ENCODE results near the gene CLSTN2. TPM values are rescaled to one million over a fixed set of nuclear protein-coding genes. Genes with fewer than 3 reads are reported as not detected.

The CLSTN2 gene
- total and polyA plus RNA-seq, 2 of the 4 experiments (the other 2 are of a cell fraction), result under 0.01 to 0.07 TPM

GRCh38 chr3:140336465-140336864, 401.5 kb downstream of the CLSTN2 start:
- dilution Hi-C loops (cut with HindIII; ENCODE audit: low sequenced_read_pairs, unreplicated experiment) (no loop called here), intact Hi-C loops (cut with micrococcal nuclease) (no loop called here), in situ Hi-C loops (cut with MboI; ENCODE audit: low sequenced_read_pairs) (no loop called here)
- TF ChIP-seq MAZ (IDR thresholded peaks at IDR 0.05; ENCODE audit: borderline replicate concordance, low read depth, low read length) (no peak), RCOR1 (IDR thresholded peaks at IDR 0.05; ENCODE audit: insufficient replicate concordance, low read length) (no peak), SMC3 (IDR thresholded peaks at IDR 0.05; ENCODE audit: low read depth, low read length) (no peak), ELK1 (IDR thresholded peaks at IDR 0.05; ENCODE audit: borderline replicate concordance, low read depth, low read length) (no peak), BHLHE40 (IDR thresholded peaks at IDR 0.05; ENCODE audit: low read depth, low read length) (no peak), CHD1 (IDR thresholded peaks at IDR 0.05; ENCODE audit: low read depth, low read length) (no peak), USF2 (IDR thresholded peaks at IDR 0.05; ENCODE audit: low read depth, low read length) (no peak), NFE2L2 (IDR thresholded peaks at IDR 0.05; ENCODE audit: low read depth, low read length) (no peak), MXI1 (IDR thresholded peaks at IDR 0.05; ENCODE audit: borderline replicate concordance, low read depth, low read length) (no peak), RFX5 (IDR thresholded peaks at IDR 0.05; ENCODE audit: low read depth, low read length) (no peak), MAFK (IDR thresholded peaks at IDR 0.05; ENCODE audit: low read depth, low read length) (no peak), RAD21 (IDR thresholded peaks at IDR 0.05; ENCODE audit: low read length) (no peak), CEBPB (IDR thresholded peaks at IDR 0.05; ENCODE audit: low read depth, low read length) (no peak), FOS (IDR thresholded peaks at IDR 0.05; ENCODE audit: low read depth, low read length) (no peak), POLR2A (IDR thresholded peaks at IDR 0.05; ENCODE audit: low read depth, low read length) (no peak), CTCF (conservative IDR thresholded peaks at IDR 0.05; ENCODE audit: low read depth, low read length) (no peak)
- no peak overlapping the region for H2AK9ac ChIP-seq (replicated peaks; ENCODE audit: low read depth, low read length, poor library complexity)
- BruUV-seq (replicated peaks), result no TSS peak
- no peaks in the 10 kb centered on the region for H3K4me1 ChIP-seq (ENCODE audit: control insufficient read depth, insufficient read depth, low read length)
- ATAC-seq (ENCODE audit: low read depth), result no peak
- no peak overlapping the region for H3K14ac ChIP-seq (replicated peaks; ENCODE audit: low read depth, low read length)
- no peak overlapping the region for H2BK20ac ChIP-seq (ENCODE audit: low read depth, low read length)
- H3K56ac ChIP-seq (ENCODE audit: extremely low read depth, insufficient read depth, low read length), result no peak overlapping the region
- H3K27ac ChIP-seq (ENCODE audit: insufficient read depth, low read length), result no peak overlapping the region
- no peaks in the 10 kb centered on the region for H3K79me1 ChIP-seq (ENCODE audit: low read depth in 1 of 2, low read length in 2 of 2)
- H3K4ac ChIP-seq (ENCODE audit: low read depth, low read length), result no peak overlapping the region
- H4K91ac ChIP-seq (ENCODE audit: insufficient read depth, low read depth, low read length), result no peak overlapping the region
- no peak overlapping the region for H2AK5ac ChIP-seq (ENCODE audit: low read depth, low read length)
- ChIA-PET CTCF (no interaction called here), POLR2A (ENCODE audit: unreplicated experiment) (no interaction called here)
- no peaks in the 10 kb centered on the region for H3K27me3 ChIP-seq (ENCODE audit: control insufficient read depth, insufficient read depth, low read length)
- H3K4me2 ChIP-seq (ENCODE audit: low read depth, low read length), result no peak overlapping the region
- H2BK5ac ChIP-seq (ENCODE audit: low read depth, low read length, poor library complexity, severe bottlenecking), result no peak overlapping the region
- H3K9me1 ChIP-seq (ENCODE audit: insufficient read depth, low read length), result no peaks in the 10 kb centered on the region
- no peak overlapping the region for H4K8ac ChIP-seq (ENCODE audit: low read depth in 2 of 2, low read length in 2 of 2)
- no CpG with 5 or more reads among the region's 3 CpGs for WGBS, 2 experiments (ENCODE audit: extremely low coverage in 2 of 2, insufficient read length in 1 of 2)
- H2AFZ ChIP-seq (replicated peaks; ENCODE audit: low read length, poor library complexity), result no peak overlapping the region
- no peaks in the 10 kb centered on the region for H3K9me3 ChIP-seq (ENCODE audit: control insufficient read depth, insufficient read depth, low read length)
- no peak overlapping the region for H3K18ac ChIP-seq (ENCODE audit: low read depth, low read length)
- no peak for DNase-seq
- no peaks in the 10 kb centered on the region for H3K36me3 ChIP-seq (ENCODE audit: control insufficient read depth, insufficient read depth, low read length)
- no peaks in the 10 kb centered on the region for H4K20me1 ChIP-seq (ENCODE audit: insufficient read depth, low read length)
- no peak overlapping the region for H3K9ac ChIP-seq (ENCODE audit: low read depth, low read length)
- H2BK120ac ChIP-seq (ENCODE audit: low read depth, low read length), result no peak overlapping the region
- H2BK15ac ChIP-seq (ENCODE audit: low read depth, low read length), result no peak overlapping the region
- no peak overlapping the region for H3K4me3 ChIP-seq (ENCODE audit: insufficient read depth, low read depth, low read length)
- H3K23ac ChIP-seq (ENCODE audit: low read depth, low read length), result no peak overlapping the region
- no peak overlapping the region for H4K5ac ChIP-seq (ENCODE audit: low read depth, low read length)

Measured in IMR-90 (cell line).